Panc1 (cell line): ENCODE results near the gene TGM6.

ENCODE experiments used
- CTCF ChIP-seq: fragments of 450-650 bp; IDR thresholded peaks from 2 replicates; pipeline ENCODE4 v1.5.1; 2017; ENCODE audit warnings: mild to moderate bottlenecking
- POLR2AphosphoS5 ChIP-seq: IDR thresholded peaks from 2 replicates; pipeline ENCODE4 v1.6.1; 2012; ENCODE audit warnings: mild to moderate bottlenecking, low read depth, low read length, moderate library complexity
- REST ChIP-seq, 2 experiments: IDR thresholded peaks; 2 replicates each; pipeline ENCODE4 v1.6.1; 2011 to 2012; ENCODE audit warnings: low read depth in 2 of 2, control low read depth in 1 of 2, low read length in 1 of 2, mild to moderate bottlenecking in 1 of 2, moderate library complexity in 1 of 2; ENCODE audit not compliant: insufficient read depth in 1 of 2
- SIN3A ChIP-seq: IDR thresholded peaks from 2 replicates; pipeline ENCODE4 v1.6.1; 2012; ENCODE audit warnings: low read depth, mild to moderate bottlenecking, low read length, moderate library complexity, borderline replicate concordance; ENCODE audit not compliant: insufficient read depth

GRCh38 chr20:2348336-2348735, 32.4 kb upstream of the TGM6 start:
- no peak for TF ChIP-seq CTCF
- no peak for TF ChIP-seq POLR2AphosphoS5
- TF ChIP-seq REST (IDR thresholded peaks at IDR 0.05; ENCODE audit: insufficient read depth in 1 of 2, low read depth in 2 of 2, low read length in 1 of 2) = no peak
- TF ChIP-seq SIN3A = no peak
